GOT3 (cell line): ENCODE measurements around the gene ASTN2.

ENCODE experiments used
- DNase-seq: peaks from one replicate; lab custom pipeline; 2025; ENCODE audit warnings: mixed read lengths; lab: John Stamatoyannopoulos, UW

Gene ASTN2

GRCh38 chr9:116958881-116959280 is 456.0 kb downstream of the ASTN2 start:
- DNase-seq = no peak

GRCh38 chr9:116954731-116955130 is 460.1 kb downstream of the ASTN2 start:
- no peak for DNase-seq

GRCh38 chr9:116953271-116953670 is 461.6 kb downstream of the ASTN2 start:
- no peak for DNase-seq

- DNase-seq = no peak
Measured at GRCh38 chr9:116952436-116952810, 462.4 kb downstream of the ASTN2 start.

- no peak for DNase-seq
Measured at GRCh38 chr9:116951588-116952435, 463.0 kb downstream of the ASTN2 start.

GRCh38 chr9:116945817-116946216 is 469.0 kb downstream of the ASTN2 start:
- DNase-seq = no peak

- DNase-seq = no peak
Measured at GRCh38 chr9:116944714-116945534, 469.9 kb downstream of the ASTN2 start.

GRCh38 chr9:116943970-116944369 is 470.9 kb downstream of the ASTN2 start:
- no peak for DNase-seq

- no peak for DNase-seq
Measured at GRCh38 chr9:116942593-116943061, 472.2 kb downstream of the ASTN2 start.

- no peak for DNase-seq
Measured at GRCh38 chr9:116941266-116941665, 473.6 kb downstream of the ASTN2 start.

GRCh38 chr9:116940614-116941215 is 474.1 kb downstream of the ASTN2 start:
- no peak for DNase-seq

- DNase-seq = no peak
Measured at GRCh38 chr9:116939614-116940013, 475.2 kb downstream of the ASTN2 start.

- no peak for DNase-seq
Measured at GRCh38 chr9:116939161-116939560, 475.7 kb downstream of the ASTN2 start.

- no peak for DNase-seq
Measured at GRCh38 chr9:116937361-116937760, 477.5 kb downstream of the ASTN2 start.

GRCh38 chr9:116935149-116935897 is 479.5 kb downstream of the ASTN2 start:
- DNase-seq = no peak

GRCh38 chr9:116934131-116934530 is 480.7 kb downstream of the ASTN2 start:
- no peak for DNase-seq

- no peak for DNase-seq
Measured at GRCh38 chr9:116933251-116933650, 481.6 kb downstream of the ASTN2 start.

- DNase-seq = no peak
Measured at GRCh38 chr9:116929621-116930020, 485.2 kb downstream of the ASTN2 start.

GRCh38 chr9:116928884-116929283 is 486.0 kb downstream of the ASTN2 start:
- DNase-seq = no peak

GRCh38 chr9:116928289-116928688 is 486.6 kb downstream of the ASTN2 start:
- DNase-seq = no peak

GRCh38 chr9:116927726-116928125 is 487.1 kb downstream of the ASTN2 start:
- DNase-seq = no peak

- no peak for DNase-seq
Measured at GRCh38 chr9:116925121-116925520, 489.7 kb downstream of the ASTN2 start.
